Breast epithelium (tissue), 3 donors: ENCODE measurements around the gene REM1.

Experiments used
- POLR2A ChIP-seq: fragments of 450-650 bp; IDR thresholded peaks from one replicate; pipeline ENCODE4 v1.6.1; 2016; ENCODE audit warnings: antibody characterized with exemption, mild to moderate bottlenecking, moderate library complexity
- POLR2AphosphoS5 ChIP-seq, 3 donors: sonication (generic); formaldehyde crosslinking; IDR thresholded peaks; one replicate each; pipeline ENCODE4 v1.6.1; 2017; ENCODE audit warnings: antibody characterized with exemption in 3 of 3
- TF ChIP-seq, protein P1 (sequence below), 3 donors: fragments of 450-650 bp; IDR thresholded peaks; one replicate each; pipeline ENCODE4 v1.5.1; 2016 to 2017; ENCODE audit warnings: antibody characterized with exemption in 3 of 3, mild to moderate bottlenecking in 3 of 3, moderate library complexity in 3 of 3

GRCh38 chr20:31490752-31491151, 15.7 kb downstream of the REM1 start:
- TF ChIP-seq, protein P1, sequence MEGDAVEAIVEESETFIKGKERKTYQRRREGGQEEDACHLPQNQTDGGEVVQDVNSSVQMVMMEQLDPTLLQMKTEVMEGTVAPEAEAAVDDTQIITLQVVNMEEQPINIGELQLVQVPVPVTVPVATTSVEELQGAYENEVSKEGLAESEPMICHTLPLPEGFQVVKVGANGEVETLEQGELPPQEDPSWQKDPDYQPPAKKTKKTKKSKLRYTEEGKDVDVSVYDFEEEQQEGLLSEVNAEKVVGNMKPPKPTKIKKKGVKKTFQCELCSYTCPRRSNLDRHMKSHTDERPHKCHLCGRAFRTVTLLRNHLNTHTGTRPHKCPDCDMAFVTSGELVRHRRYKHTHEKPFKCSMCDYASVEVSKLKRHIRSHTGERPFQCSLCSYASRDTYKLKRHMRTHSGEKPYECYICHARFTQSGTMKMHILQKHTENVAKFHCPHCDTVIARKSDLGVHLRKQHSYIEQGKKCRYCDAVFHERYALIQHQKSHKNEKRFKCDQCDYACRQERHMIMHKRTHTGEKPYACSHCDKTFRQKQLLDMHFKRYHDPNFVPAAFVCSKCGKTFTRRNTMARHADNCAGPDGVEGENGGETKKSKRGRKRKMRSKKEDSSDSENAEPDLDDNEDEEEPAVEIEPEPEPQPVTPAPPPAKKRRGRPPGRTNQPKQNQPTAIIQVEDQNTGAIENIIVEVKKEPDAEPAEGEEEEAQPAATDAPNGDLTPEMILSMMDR (IDR thresholded peaks at IDR 0.05) = no peak
- TF ChIP-seq POLR2AphosphoS5 (IDR thresholded peaks at IDR 0.05) (no peak), POLR2A (no peak)
